GM18873 (cell line): Measurements from ENCODE around the gene JSRP1.
A peak's percentile ranks its signal among the peaks of the same experiment; 100 is the strongest.

Source experiments
- ATAC-seq: cut with Tn5 transposase; IDR thresholded peaks from one replicate; pipeline ENCODE4 v1.9.1; 2021; ENCODE audit warnings: mild to moderate bottlenecking, moderate library complexity, moderate number of reproducible peaks; ENCODE audit not compliant: unreplicated experiment, low FRiP score

JSRP1 gene

GRCh38 chr19:2247433-2248101 is 8.7 kb downstream of the JSRP1 start:
- ATAC-seq = no peak

- ATAC-seq = no peak
These were observed 9.3 kb downstream of the JSRP1 start for GRCh38 chr19:2246801-2247361.

- no peak for ATAC-seq
These were observed 10.1 kb downstream of the JSRP1 start for GRCh38 chr19:2246014-2246620.

- ATAC-seq = no peak
These were observed 10.9 kb downstream of the JSRP1 start for GRCh38 chr19:2245273-2245672.

GRCh38 chr19:2244486-2244885 is 11.7 kb downstream of the JSRP1 start:
- ATAC-seq = no peak

GRCh38 chr19:2244125-2244411 is 12.1 kb downstream of the JSRP1 start:
- no peak for ATAC-seq

- no peak for ATAC-seq
These were observed 12.7 kb downstream of the JSRP1 start for GRCh38 chr19:2243274-2244124.

- ATAC-seq = no peak
These were observed 13.4 kb downstream of the JSRP1 start for GRCh38 chr19:2242816-2243215.

- no peak for ATAC-seq
These were observed 14.1 kb downstream of the JSRP1 start for GRCh38 chr19:2242092-2242537.

- ATAC-seq = no peak
These were observed 15.1 kb downstream of the JSRP1 start for GRCh38 chr19:2240881-2241760.

GRCh38 chr19:2239771-2240770 is 16.1 kb downstream of the JSRP1 start:
- no peak for ATAC-seq

- ATAC-seq = no peak
These were observed 17.0 kb downstream of the JSRP1 start for GRCh38 chr19:2239173-2239572.

- ATAC-seq = no peak
These were observed 18.4 kb downstream of the JSRP1 start for GRCh38 chr19:2237869-2238153.

GRCh38 chr19:2237051-2237868 is 19.0 kb downstream of the JSRP1 start:
- no peak for ATAC-seq

GRCh38 chr19:2236314-2237050 is 19.7 kb downstream of the JSRP1 start, which contains the start of the genes PLEKHJ1 and SF3A2:
Gene PLEKHJ1, minus strand, starts transcription at chr19:2236329. Its CDS starts 81 bp downstream, at chr19:2236248.
Gene SF3A2, plus strand, starts transcription at chr19:2236824. Its CDS starts 6,595 bp downstream, at chr19:2243419.
- ATAC-seq = peak; percentile 66

GRCh38 chr19:2236064-2236313 is 20.2 kb downstream of the JSRP1 start:
- peak; percentile 26 for ATAC-seq

- peak; percentile 10 for ATAC-seq
These were observed 20.7 kb downstream of the JSRP1 start for GRCh38 chr19:2235381-2236063.
